Activated CD8-positive, alpha-beta memory T cell treated with anti-CD3 and anti-CD28 coated beads, Interleukin-2, amount 10 ng/mL, durations not matched to agents 7 days and 5 days (primary cell): Measurements from ENCODE around the gene TNS1. TPM values are rescaled to one million over a fixed set of nuclear protein-coding genes. Genes with fewer than 3 reads are reported as not detected.

ENCODE experiments used
- ATAC-seq: fragments of 150-1000 bp; cut with Tn5 transposase; one replicate; pipeline ENCODE4 v1.10.0; 2021; ENCODE audit warnings: moderate library complexity
- CTCF ChIA-PET: fragments of 350-600 bp; sonication (Branson Sonifier 250); formaldehyde crosslinking; loops from one replicate; lab custom pipeline; 2021; ENCODE audit warnings: antibody characterized with exemption; lab: Charles Lee
- DNase-seq: peaks from one replicate; pipeline ENCODE4 v3.0.0-alpha.2; 2020
- H3K27ac Mint-ChIP-seq: one replicate; pipeline ENCODE4 v1.8.0; 2021; ENCODE audit warnings: mild to moderate bottlenecking, mixed read lengths
- H3K27me3 Mint-ChIP-seq: one replicate; pipeline ENCODE4 v1.8.0; 2021; ENCODE audit warnings: mixed read lengths
- H3K36me3 Mint-ChIP-seq: one replicate; pipeline ENCODE4 v1.8.0; 2021; ENCODE audit warnings: mild to moderate bottlenecking, mixed read lengths
- H3K4me1 Mint-ChIP-seq: one replicate; pipeline ENCODE4 v1.8.0; 2021; ENCODE audit warnings: mixed read lengths
- H3K4me3 Mint-ChIP-seq: one replicate; pipeline ENCODE4 v1.8.0; 2021; ENCODE audit warnings: mild to moderate bottlenecking, moderate library complexity, mixed read lengths
- H3K9me3 Mint-ChIP-seq: one replicate; pipeline ENCODE4 v1.8.0; 2022; ENCODE audit warnings: low read depth, mixed read lengths
- microRNA-seq: library from miRNA; unstranded; fragments of <30 nt; microRNA quantifications from one replicate; pipeline ENCODE4 v1.2.0, GENCODE V29; 2022
- total RNA-seq, 2 experiments: library from RNA; stranded (reverse); gene quantifications; one replicate each; pipeline ENCODE4 v1.2.3, GENCODE V29; 2021

TNS1 gene
- total RNA-seq, 2 experiments from 2014 or later, result 1.4 to 4.4 TPM

DNA sequence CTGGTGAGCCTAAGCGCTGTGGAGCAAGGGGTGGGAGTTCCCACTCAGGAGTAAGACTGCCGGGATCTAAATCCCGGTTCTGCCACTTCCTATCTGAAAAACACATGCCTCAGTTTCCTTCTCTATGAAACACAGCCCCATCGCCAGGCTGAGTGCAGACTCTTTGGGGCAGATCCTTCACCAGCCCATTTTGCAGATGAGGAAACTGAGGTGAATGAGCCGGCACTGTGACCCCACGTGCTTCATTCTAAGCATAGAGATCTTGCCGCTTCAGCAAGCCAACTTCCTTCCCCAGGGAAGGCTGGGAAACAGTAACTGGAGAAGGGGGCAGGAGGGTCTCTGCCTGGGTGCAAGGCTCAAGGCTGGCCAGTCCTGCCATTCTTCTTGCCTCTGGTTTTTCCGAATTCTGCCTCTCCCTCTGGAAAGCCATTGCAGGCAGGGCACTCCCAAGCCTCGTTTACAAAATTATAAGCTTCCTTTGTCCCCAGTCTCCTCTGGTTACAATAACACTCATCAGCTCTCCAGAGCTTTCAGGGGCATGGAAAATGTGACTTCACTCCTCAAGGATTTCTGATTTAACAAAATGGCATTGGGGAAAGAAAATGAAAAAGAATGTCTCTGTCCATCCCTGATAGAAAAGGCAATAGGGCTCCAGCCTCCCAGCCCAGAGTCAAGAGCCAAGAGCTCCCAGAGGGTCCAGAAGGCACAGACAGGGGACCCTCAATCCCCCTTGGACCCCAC is 249.2 kb downstream of the TNS1 start:
- CTCF ChIA-PET, result interaction anchor here (1.0 to 1.1 kb wide), 2 partner anchors 40 to 897 kb away, joined by 3 read pairs; no protein-coding TSS in a partner anchor

DNA sequence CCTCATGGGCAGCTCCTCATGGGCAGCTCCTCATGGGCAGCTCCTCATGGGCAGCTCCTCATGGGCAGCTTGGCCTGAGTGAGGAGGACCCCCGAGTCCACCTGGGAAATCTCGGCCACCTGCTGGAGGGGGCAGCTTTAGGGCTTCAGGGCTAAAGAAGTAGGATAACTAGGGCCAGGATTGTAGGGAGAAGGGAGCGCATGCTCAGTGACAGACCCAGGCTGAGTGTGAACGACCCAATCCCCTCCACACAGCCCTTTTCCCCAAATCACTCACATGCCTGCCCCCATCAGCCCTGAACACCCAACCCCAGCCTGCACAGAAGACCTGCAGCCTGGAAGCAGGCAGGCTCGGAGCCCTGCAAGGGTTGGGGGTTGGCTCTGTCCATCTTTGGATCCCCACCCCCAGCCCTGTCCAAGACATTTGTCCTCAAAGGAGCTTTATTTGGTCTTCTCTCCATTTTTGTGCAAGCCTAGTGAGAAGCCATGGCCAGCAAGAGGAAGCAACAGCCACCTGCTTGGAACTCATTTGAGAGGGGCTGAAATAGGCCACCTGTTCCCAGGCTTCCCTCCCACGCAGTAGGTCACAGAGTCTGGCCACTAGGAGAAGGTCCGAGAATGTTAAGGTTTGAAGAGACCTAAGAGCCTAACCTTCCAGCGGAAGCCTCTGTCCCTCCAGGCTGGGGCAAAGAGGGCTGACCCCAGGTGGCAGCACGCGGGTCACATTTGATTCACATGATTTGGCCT is 249.9 kb downstream of the TNS1 start:
- Mint-ChIP-seq H3K36me3 (no peaks in the 10 kb centered on the region), H3K27ac (no peak overlapping the region), H3K4me1 (peaks cover 22% of the 10 kb centered on the region), H3K4me3 (no peak overlapping the region), H3K27me3 (no peaks in the 10 kb centered on the region), H3K9me3 (no peaks in the 10 kb centered on the region)
- DNase-seq (peak; percentile 31), ATAC-seq (no peak)
- CTCF ChIA-PET, result no interaction called here

More for the DNA sequence above, 249.2 kb downstream of the TNS1 start:
- H3K9me3 Mint-ChIP-seq, result no peaks in the 10 kb centered on the region
- H3K4me3 Mint-ChIP-seq, result no peak overlapping the region
- DNase-seq, result no peak
- H3K4me1 Mint-ChIP-seq, result peaks cover 22% of the 10 kb centered on the region
- no peaks in the 10 kb centered on the region for H3K27me3 Mint-ChIP-seq
- ATAC-seq, result no peak
- H3K36me3 Mint-ChIP-seq, result no peaks in the 10 kb centered on the region
- no peak overlapping the region for H3K27ac Mint-ChIP-seq

DNA sequence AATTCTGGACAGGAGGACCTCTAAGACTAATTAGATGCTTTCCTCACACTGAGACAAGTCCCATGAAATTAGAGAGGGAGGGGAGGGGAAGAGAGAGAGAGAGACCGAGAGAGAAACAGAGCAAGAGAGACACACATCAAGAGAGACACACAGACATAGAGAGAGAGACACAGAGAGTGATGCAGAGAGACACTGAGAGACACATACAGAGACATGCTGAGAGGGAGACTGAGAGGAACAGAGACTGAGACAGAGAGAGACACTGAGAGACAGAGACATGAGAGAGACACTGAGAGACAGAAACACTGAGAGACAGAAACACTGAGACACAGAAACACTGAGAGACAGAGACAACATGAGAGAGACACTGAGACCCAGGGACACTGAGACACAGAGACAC is 250.8 kb downstream of the TNS1 start:
- H3K9me3 Mint-ChIP-seq, result no peaks in the 10 kb centered on the region
- DNase-seq (no peak), ATAC-seq (no peak)
- H3K36me3 Mint-ChIP-seq, result no peaks in the 10 kb centered on the region
- H3K4me3 Mint-ChIP-seq, result no peak overlapping the region
- peaks cover 17% of the 10 kb centered on the region for H3K4me1 Mint-ChIP-seq
- no peaks in the 10 kb centered on the region for H3K27me3 Mint-ChIP-seq
- CTCF ChIA-PET, result no interaction called here
- no peak overlapping the region for H3K27ac Mint-ChIP-seq

DNA sequence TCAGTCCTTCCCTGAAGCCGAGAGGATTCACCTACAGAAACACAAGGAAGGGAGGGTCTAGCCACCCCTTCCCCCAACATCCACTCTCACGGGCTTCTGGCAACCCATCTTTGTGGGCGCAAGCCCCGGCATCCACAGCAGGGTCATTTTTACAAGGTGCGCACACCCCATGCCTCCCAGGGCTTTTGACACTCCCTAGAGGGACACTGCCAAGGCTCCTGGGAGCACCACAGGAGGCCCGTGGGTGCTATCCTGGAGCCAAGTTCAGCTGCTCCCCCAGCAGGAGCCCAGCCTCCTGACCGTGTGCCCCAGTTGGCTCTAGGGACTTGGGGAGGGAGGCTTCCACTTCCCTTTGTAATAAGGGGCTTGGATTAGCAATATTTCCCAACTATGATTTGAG is 251.6 kb downstream of the TNS1 start:
- H3K27ac Mint-ChIP-seq, result no peak overlapping the region
- ATAC-seq (no peak), DNase-seq (peak; percentile 25)
- CTCF ChIA-PET, result no interaction called here
- H3K4me1 Mint-ChIP-seq, result peaks cover 10% of the 10 kb centered on the region
- no peaks in the 10 kb centered on the region for H3K9me3 Mint-ChIP-seq
- no peak overlapping the region for H3K4me3 Mint-ChIP-seq
- no peaks in the 10 kb centered on the region for H3K36me3 Mint-ChIP-seq
- H3K27me3 Mint-ChIP-seq, result no peaks in the 10 kb centered on the region

Small RNAs within 50 kb of the gene (microRNA-seq; reads per million reads assigned to microRNA genes)
- gene MIR6809, result not detected

Other genes starting within 250 kb of the TNS1 start
- gene RUFY4, start 66.3 kb upstream of the TNS1 start, total RNA-seq, result 1 to 10 TPM; 1.4 to 5.1 TPM
- under 1 TPM; 0.15 to 0.30 TPM for gene CXCR2, start 123.0 kb upstream of the TNS1 start, total RNA-seq
- gene CXCR1, start 164.0 kb upstream of the TNS1 start, total RNA-seq, result 1 to 10 TPM in 1 of 2 experiments, under 1 TPM in 1; 0.54 to 1.4 TPM
- 100 to 1,000 TPM; 742 to 839 TPM for gene ARPC2, start 214.2 kb upstream of the TNS1 start, total RNA-seq